ENCODE data around the gene IPPK.
"Not testable (repeated sequence)": the region's sequence is repeated elsewhere in the genome, so short reads cannot be mapped to it uniquely, and the experiment has no call there.

Gene IPPK

DNA sequence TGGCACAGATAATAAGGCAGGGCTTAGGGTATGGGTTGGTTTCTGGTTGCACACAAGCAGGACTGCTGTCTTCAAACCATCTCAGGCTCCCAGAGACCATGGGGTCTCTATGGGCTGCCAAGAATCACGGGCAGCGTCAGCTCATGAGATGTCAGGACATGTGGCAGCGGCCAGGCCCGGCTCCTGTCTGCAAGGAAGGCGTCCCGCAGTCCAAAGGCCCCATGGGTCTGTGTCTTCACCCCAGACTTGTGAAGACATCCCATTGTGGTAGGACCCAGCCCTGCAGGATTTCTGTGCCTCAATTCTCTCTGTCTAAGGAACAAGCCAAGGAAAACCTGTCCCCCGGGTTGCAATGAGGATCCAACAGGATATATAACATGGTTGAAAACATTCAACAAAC, 32.6 kb downstream of the IPPK start:
- no peak for DNase-seq

DNA sequence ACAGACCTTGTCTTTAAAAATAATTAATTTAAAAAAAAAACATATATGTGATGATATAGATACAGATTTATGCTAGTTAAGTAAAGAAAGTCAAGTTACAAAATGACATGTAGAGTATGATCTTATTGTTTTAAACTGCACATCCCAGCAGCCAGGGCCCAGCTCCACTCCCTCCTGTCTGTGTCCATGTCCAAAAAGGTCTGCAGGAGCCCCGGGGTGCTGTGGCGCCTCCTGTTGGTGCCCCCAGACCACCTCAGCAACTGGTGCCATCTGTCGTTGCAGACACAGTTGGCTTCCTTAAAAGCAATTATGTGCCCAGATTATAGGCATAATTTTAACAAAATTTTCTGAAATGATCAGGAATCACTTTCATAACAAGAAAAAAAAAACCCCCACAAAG, 33.3 kb downstream of the IPPK start:
- no peak for DNase-seq

GRCh38 chr9:92635760-92636159, 34.2 kb downstream of the IPPK start:
- no peak for DNase-seq

DNA sequence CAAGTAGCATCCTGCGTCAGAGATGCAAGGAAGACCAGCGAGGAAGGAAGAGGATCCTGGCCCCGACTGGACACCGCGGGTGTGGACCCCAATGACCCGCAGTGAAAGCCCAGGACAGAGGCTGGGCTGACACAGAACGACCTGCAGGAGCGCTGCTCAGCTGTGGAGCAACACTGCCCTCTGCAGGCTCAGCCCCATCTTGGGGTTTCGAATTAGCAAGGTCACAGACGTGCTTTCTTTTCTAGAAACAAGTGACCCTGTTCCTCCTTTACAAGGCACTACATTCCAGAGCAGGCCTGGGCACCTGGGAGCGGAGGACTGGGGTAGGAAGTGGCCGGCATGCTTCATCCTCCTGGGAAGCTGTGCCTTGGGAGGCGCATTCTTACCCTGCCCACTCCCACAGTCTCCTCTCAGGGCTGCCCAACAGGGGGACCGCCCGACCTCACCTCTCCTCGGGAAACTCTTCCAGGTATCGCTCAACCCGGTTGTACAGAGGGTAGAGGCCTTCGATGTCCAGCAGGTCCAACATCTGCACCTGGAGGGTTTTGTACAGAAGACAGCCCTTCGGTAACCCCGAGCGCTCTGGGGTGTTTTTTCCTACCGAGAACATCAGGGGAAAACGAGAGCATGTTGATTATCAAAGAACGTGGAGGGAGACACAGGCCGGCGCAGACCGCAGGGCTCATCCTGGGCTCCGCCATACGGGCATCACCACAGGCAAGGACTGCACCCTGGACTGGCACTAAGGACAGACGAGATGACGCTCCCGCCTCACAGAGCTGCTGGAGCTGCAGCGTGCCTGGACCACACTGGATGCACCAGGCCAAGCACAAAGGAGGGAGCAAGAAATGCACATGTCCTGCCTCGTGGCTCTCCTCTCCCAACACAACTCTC, 35.0 kb downstream of the IPPK start:
- DNase-seq = no peak

GRCh38 chr9:92633614-92634278, 36.2 kb downstream of the IPPK start:
- no peak for DNase-seq

DNA sequence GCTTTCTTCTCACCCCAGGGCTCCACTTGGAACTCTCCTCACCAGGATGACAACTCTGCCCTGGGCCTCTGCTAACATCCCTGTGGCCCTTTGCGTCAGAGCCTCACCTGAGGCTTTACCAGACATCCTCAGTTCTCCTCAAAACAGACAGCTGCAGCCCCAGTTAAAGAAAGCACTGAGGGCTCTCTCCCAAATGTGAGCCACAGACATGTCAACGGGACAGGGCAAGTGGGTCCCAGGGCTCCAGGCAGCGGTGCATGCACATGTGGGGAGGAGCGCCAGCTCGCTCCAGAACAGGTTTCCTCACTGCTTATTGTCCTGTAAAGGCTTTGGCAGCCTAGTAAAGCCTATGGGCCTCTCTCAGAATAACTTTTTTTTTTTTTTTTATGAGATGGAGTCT, 37.3 kb downstream of the IPPK start:
- DNase-seq = no peak

DNA sequence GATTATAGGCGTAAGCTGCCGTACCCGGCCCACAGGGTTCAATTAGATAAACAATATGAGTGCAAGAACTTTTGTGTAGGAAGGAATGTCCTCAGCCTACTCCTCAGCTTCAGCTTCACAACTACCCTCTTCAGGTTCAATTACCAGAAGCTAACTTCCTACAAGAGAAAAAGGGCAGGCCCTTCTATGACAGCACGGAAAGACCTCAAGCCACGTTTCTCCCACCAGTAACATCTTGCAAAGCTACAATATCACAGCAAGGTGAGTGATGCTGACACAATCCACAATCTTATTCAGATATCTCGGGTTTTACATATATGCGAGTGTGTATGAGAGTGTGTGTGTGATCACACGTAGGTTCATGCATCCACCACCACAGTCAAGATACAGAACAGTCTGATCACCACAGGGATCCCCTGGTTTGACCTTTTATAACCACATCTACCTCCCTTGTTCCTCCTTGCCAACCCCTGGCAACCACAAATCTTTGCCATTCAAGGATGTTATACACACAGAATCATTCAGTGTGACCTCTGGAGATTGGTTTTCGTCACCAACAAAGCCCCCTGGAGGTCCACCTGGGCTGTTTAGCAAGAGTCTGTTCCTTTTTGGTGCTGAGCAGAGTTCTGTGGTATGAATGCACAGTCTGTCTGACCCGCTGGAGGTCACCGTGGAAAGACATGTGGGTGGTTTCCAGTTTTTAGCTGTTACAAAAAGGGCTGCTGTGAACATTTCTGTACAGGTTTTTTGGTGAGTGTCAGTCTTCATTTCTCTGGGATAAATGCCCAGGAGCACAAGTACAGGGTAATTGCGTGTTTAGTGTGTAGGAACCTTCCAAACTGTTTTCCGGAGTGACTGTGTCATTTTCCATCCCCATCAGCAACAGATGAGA, 38.2 kb downstream of the IPPK start:
- no peak for DNase-seq

- no peak for DNase-seq
These were observed 42.3 kb downstream of the IPPK start for GRCh38 chr9:92627651-92628050.

- no peak for DNase-seq
These were observed 43.4 kb downstream of the IPPK start for GRCh38 chr9:92626484-92626883.

GRCh38 chr9:92623936-92624335, 46.0 kb downstream of the IPPK start:
- DNase-seq = not testable (repeated sequence)

DNA sequence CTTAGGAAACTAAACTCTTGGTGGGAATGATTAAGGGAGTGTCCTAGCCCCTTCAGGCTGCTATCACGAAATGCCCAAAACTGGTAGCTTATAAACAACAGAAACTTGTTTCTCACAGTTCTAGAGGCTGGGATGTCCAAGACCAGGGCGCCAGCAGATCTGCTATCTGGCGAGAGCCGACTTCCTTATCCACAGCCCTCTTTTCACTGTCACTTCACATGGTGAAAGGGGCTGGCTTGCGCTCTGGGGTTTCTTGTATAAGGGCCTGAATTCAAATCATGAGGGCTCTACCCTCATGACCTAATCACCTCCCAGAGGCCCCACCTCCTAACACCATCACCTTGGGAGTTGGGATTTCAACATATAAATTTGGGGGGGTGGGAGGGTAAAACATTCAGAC, 49.1 kb downstream of the IPPK start:
- no peak for DNase-seq

GRCh38 chr9:92619601-92620300, 50.2 kb downstream of the IPPK start:
- DNase-seq = no peak

DNA sequence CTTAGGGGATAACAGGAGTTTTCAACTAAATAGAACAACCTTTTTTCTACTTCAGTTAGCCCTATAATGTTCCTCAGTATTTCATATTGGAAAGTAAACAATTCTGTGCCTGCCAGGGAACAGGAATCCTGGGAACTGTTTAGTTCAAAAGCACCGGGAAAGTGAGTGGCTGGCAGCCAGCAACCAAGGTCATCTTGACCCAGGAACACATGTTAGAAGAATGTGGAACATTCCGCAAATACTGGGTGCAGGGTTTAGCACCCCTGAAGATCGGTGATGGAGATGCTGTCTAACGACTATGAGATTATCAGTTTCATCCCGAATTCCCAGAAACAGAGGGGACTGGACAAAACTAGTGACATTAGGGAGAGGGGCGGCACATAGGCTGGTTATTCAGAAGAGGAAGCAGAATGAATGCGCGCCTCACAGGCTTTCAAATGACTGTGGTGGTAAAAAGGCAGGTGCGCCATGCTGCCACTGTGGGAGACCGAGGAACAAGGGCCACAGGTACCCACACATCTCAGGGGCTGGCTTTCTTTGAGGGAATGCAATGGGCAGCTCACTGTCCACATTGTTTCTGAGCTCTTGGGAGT, 51.2 kb downstream of the IPPK start:
- no peak for DNase-seq

DNA sequence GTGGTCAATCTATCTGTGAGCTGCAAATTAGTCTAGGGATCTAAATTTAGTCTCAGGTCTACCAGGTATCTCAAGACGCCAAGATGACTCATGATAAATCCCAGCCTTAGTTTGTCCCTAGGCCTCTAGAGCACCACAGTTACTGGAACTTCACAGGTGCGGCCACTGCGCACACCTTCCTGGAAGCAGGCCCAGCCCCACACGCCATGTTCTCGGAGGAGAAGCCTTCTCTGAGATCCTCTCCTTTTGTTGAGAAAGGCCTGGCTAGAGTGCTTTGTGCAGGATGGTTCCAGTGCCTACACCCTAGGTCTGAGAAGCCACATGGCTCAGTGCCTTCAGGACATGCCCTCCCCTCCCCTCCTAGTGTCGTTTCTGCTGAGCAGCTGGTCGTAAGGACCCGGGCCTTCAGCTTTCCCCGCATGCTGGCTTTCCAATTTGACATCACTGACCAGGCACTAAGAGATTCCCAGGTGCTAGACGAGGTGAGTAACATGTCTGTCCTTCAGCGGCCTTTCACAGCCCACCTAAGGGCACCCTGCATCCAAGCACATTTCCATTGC, 51.9 kb downstream of the IPPK start:
- no peak for DNase-seq

- no peak for DNase-seq
These were observed 52.6 kb downstream of the IPPK start for GRCh38 chr9:92617195-92617813.

DNA sequence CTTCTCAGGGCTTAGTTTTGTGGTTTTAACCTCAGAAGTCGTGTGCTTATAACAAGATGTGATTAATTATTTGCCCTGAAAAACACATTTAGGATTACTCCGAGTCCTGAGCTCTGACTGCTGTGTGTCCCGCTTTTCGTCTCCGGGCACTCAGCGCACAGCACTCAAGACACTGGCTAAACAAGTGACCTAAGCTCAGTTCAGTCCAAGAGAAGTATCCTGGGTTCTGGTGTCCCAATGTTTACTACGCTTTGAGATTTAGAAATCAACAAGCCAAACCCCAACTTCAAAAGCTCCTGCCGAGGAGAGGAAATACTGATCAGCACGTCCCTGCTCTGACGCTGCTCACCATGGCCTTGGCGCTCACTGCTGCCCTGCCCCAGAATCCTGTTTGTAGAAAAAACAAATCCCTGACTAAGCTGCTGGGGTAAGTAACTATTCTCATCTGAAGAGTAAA, 53.2 kb downstream of the IPPK start:
- no peak for DNase-seq

DNA sequence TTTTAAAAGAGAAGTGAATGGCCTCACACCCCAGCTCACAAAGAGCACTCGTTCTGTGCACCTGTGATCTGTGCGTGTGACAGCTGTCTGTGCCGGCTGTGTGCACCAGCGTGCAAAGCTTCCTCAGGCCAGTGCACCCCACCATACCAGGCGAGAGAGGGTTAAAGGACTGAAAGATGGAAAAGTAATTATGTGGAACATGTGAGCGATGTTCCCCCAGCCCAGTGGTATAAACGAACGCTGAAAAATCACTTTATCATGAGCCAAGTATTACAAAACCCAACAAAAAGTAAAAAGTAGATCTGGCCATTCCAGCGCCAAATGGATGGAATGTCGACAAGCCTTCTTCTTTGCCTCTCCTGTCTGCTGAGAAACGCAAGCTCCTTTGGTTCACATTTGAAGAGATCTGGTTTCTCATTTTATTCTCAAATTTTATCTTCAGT, 53.7 kb downstream of the IPPK start:
- no peak for DNase-seq

GRCh38 chr9:92615790-92616189, 54.1 kb downstream of the IPPK start:
- DNase-seq = no peak

DNA sequence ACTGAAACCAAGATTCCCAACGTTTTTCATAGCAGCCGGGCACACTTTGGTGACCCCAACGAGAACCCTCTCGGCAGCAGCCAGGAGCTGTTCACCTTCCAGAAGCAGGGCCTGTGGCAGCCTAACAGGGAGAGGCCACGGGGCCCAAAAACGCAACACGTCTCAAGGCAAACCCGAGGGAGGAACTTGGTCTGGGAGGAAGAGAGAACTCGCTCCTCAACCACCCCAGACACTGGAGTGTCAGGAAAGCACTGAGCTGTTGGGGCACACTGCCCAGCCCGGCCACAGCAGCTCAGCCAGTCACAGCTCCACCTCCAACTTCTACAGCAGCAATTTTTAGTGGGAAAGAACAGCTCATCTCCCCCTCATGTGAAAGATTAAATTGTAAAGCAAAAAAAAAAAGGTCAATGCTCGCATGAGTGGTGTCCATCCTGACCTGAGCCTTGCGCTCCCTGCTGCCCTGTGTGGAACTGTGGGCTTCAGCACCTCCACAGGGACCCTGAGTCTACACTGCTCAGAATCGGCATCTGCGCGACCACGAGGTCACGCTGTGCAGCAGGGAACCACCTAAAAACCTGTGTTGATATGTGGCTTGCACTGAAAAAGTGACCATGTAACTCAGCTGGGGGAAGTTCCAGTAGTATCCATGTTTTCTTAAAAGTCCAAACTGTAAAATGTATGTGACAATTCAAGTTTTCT, 55.0 kb downstream of the IPPK start:
- no peak for DNase-seq

DNA sequence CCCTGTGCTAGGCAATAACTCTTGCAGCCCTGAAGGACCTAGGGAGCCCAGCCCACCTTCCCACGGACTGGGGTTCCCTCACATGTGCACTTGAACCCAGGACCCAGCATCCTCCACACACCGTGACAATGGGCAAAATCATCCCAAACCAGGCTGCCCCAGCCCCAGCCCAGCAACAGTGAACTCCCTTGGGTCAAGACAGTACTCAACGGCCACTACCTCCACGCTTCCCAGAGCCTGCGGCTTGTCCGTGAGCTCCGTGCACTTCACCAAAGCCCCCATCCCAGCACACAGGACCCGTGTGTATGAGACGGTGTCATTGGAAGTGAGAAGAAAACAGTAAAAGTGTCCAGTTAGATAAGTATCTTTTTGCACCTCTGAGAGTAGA, 55.8 kb downstream of the IPPK start:
- no peak for DNase-seq

Measured in cortex of kidney (tissue), 1 donor.